B cell (primary cell): ENCODE measurements around the gene USB1. TPM values are rescaled to one million over a fixed set of nuclear protein-coding genes. Genes with fewer than 3 reads are reported as not detected.

ENCODE experiments used
- ATAC-seq: fragments of 200-7000 bp; cut with Tn5 transposase; one replicate; pipeline ENCODE4 v1.10.0; 2021; ENCODE audit warnings: low read depth, mild to moderate bottlenecking, moderate number of reproducible peaks, moderate library complexity
- CTCF ChIA-PET: fragments of 350-600 bp; sonication (Branson Sonifier 250); formaldehyde crosslinking; loops from one replicate; lab custom pipeline; 2021; ENCODE audit warnings: antibody characterized with exemption, inconsistent platforms; lab: Charles Lee
- POLR2A ChIA-PET: fragments of 350-600 bp; sonication (Branson Sonifier 250); formaldehyde crosslinking; loops from one replicate; lab custom pipeline; 2021; ENCODE audit warnings: antibody characterized with exemption; lab: Charles Lee
- DNase-seq: peaks from one replicate; pipeline ENCODE4 v3.0.0; 2013
- H2AFZ ChIP-seq: 2 replicates; pipeline ENCODE4 v1.6.1; 2012; ENCODE audit warnings: mild to moderate bottlenecking, low read depth, low read length; ENCODE audit not compliant: insufficient read depth, poor library complexity, severe bottlenecking
- H3K27ac ChIP-seq, 2 donors: 1 replicate in 1 of 2; 2 replicates in 1 of 2; pipeline ENCODE4 v1.5.1; 2012 to 2013; ENCODE audit warnings: low read length in 2 of 2, mild to moderate bottlenecking in 2 of 2, moderate library complexity in 1 of 2
- H3K27me3 ChIP-seq, 4 experiments: fragments of 200-600 bp in 1 of 4; sonication (generic) in 1 of 4; replicated peaks in 1 of 4; 1 replicate in 2 of 4; 2 replicates in 2 of 4; pipeline versions ENCODE4 v1.6.1 to v1.7.0; 2013 to 2016; ENCODE audit warnings: low read length in 3 of 4, mild to moderate bottlenecking in 2 of 4, mixed read lengths in 1 of 4, moderate library complexity in 1 of 4; ENCODE audit not compliant: insufficient read depth in 4 of 4, control insufficient read depth in 3 of 4; ENCODE audit errors: control extremely low read depth in 1 of 4
- H3K36me3 ChIP-seq, 2 experiments: replicated peaks in 1 of 2; 1 replicate in 1 of 2; 2 replicates in 1 of 2; pipeline versions ENCODE4 v1.6.1 to v1.7.1; 2013; ENCODE audit warnings: low read length in 1 of 2; ENCODE audit not compliant: insufficient read depth in 2 of 2, control insufficient read depth in 1 of 2; ENCODE audit errors: control extremely low read depth in 1 of 2, extremely low read depth in 1 of 2
- H3K4me1 ChIP-seq, 2 donors: fragments of 200-600 bp in 1 of 2; sonication (generic) in 1 of 2; 1 replicate in 1 of 2; 2 replicates in 1 of 2; pipeline versions ENCODE4 v1.5.1 to v1.6.1; 2013 to 2017; ENCODE audit warnings: low read length in 2 of 2; ENCODE audit not compliant: control insufficient read depth in 2 of 2, insufficient read depth in 2 of 2
- H3K4me2 ChIP-seq: replicated peaks from 2 replicates; pipeline ENCODE3; 2012; ENCODE audit warnings: mild to moderate bottlenecking, low read depth, low read length; ENCODE audit not compliant: poor library complexity, severe bottlenecking
- H3K4me3 ChIP-seq, 5 experiments: fragments of 200-600 bp in 1 of 5; sonication (generic) in 1 of 5; 1 replicate in 3 of 5; 2 replicates in 2 of 5; pipeline versions ENCODE4 v1.5.1 to v1.7.0; 2011 to 2016; ENCODE audit warnings: low read length in 4 of 5, mild to moderate bottlenecking in 4 of 5, low read depth in 2 of 5, control low read depth in 1 of 5, moderate library complexity in 1 of 5; ENCODE audit not compliant: insufficient read depth in 1 of 5; ENCODE audit errors: control extremely low read depth in 1 of 5, extremely low read depth in 1 of 5
- H3K79me2 ChIP-seq: fragments of 200-600 bp; sonication (generic); one replicate; pipeline ENCODE4 v1.6.0; 2016; ENCODE audit warnings: low read length; ENCODE audit not compliant: control insufficient read depth, insufficient read depth
- H3K9ac ChIP-seq: fragments of 200-600 bp; sonication (generic); 2 replicates; pipeline ENCODE4 v1.6.1; 2017; ENCODE audit warnings: mild to moderate bottlenecking, low read length, moderate library complexity
- H3K9me3 ChIP-seq, 3 donors: one replicate each; pipeline versions ENCODE4 v1.6.1 to v1.7.1; 2013; ENCODE audit warnings: low read length in 2 of 3; ENCODE audit not compliant: control insufficient read depth in 2 of 3, insufficient read depth in 1 of 3; ENCODE audit errors: control extremely low read depth in 1 of 3
- H4K20me1 ChIP-seq: 2 replicates; pipeline ENCODE4 v1.6.0; 2012; ENCODE audit warnings: mild to moderate bottlenecking, low read length; ENCODE audit not compliant: insufficient read depth, control insufficient read depth, poor library complexity, severe bottlenecking
- H3K27ac Mint-ChIP-seq: one replicate; pipeline ENCODE4 v1.8.0; 2021; ENCODE audit warnings: mixed read lengths
- H3K27me3 Mint-ChIP-seq: one replicate; pipeline ENCODE4 v1.8.0; 2021; ENCODE audit warnings: mixed read lengths
- H3K4me1 Mint-ChIP-seq: one replicate; pipeline ENCODE4 v1.8.0; 2021; ENCODE audit warnings: mixed read lengths
- H3K4me3 Mint-ChIP-seq: one replicate; pipeline ENCODE4 v1.8.0; 2021; ENCODE audit warnings: mixed read lengths
- H3K9me3 Mint-ChIP-seq: one replicate; pipeline ENCODE4 v1.8.0; 2022; ENCODE audit warnings: mixed read lengths; ENCODE audit not compliant: insufficient read depth
- CTCF ChIP-seq: fragments of 200-600 bp; IDR thresholded peaks from one replicate; pipeline ENCODE4 v1.8.0; 2022; ENCODE audit warnings: antibody characterized with exemption, mild to moderate bottlenecking
- EZH2 ChIP-seq: IDR thresholded peaks from 2 replicates; pipeline ENCODE4 v1.6.1; 2012; ENCODE audit warnings: borderline replicate concordance, low read depth, mild to moderate bottlenecking, moderate library complexity, low read length; ENCODE audit not compliant: insufficient read depth, poor library complexity, severe bottlenecking
- WGBS: methylation state at CpG from one replicate; pipeline ENCODE4 v1.1.5; 2013; ENCODE audit warnings: missing lambda C conversion rate; ENCODE audit not compliant: insufficient coverage; 5-methylcytosine and 5-hydroxymethylcytosine counted together
- intact Hi-C: fragments of 100-400 bp; cut with micrococcal nuclease; formaldehyde crosslinking; loops from one replicate; pipeline ENCODE4 v1.10.0; 2022
- polyA plus RNA-seq: library from polyadenylated mRNA; depleted of rRNA; stranded (reverse); fragments of >200 nt; gene quantifications from 2 replicates; pipeline ENCODE4 v1.2.3, GENCODE V29; 2012
- total RNA-seq, 2 donors: library from RNA; stranded (reverse); fragments of 120-200 nt in 1 of 2; gene quantifications; 1 replicate in 1 of 2; 2 replicates in 1 of 2; pipeline versions ENCODE4 v1.2.3 to v1.2.4, GENCODE V29; 2013 to 2022

USB1 gene
- total and polyA plus RNA-seq, 2 donors (not counting 1 experiment from before 2014, with no cell fraction given) = 32.8 to 37.0 TPM

- no peaks in the 10 kb centered on the region for H3K27me3 ChIP-seq
- TF ChIP-seq CTCF = no peak
- no peak for TF ChIP-seq EZH2
- H2AFZ ChIP-seq = no peak overlapping the region
- Mint-ChIP-seq H3K27ac (no peak overlapping the region), H3K27me3 (no peaks in the 10 kb centered on the region), H3K9me3 (no peaks in the 10 kb centered on the region), H3K4me1 (peaks cover 34% of the 10 kb centered on the region), H3K4me3 (peak overlapping the region; percentile 97)
- ChIA-PET CTCF (interaction anchor here (1.5 to 2.7 kb wide), 4 partner anchors 22 to 411 kb away, joined by 4 to 15 read pairs (median 8); no protein-coding TSS in a partner anchor), POLR2A (no interaction called here)
- H3K9ac ChIP-seq = no peak overlapping the region
- H3K4me3 ChIP-seq = no peak overlapping the region
- peaks cover 12% of the 10 kb centered on the region for H4K20me1 ChIP-seq
- no peak overlapping the region for H3K4me2 ChIP-seq
- ATAC-seq (no peak), DNase-seq (no peak)
- peaks cover 15% of the 10 kb centered on the region for H3K79me2 ChIP-seq
- 96% methylated on average over 9 of the region's 9 CpGs for WGBS
- H3K4me1 ChIP-seq = peaks cover 16 to 26% of the 10 kb centered on the region in 2 donors
- peaks cover 1 to 13% of the 10 kb centered on the region in 2 experiments for H3K36me3 ChIP-seq
- intact Hi-C loops = loop anchor here (5.0 to 10.0 kb wide), 4 partner anchors 195 to 758 kb away; partner anchors contain the start of genes ARL2BP, CSNK2A2, GOT2 and POLR2C
- peaks cover 0 to 5% (median 0%) of the 10 kb centered on the region in 3 donors for H3K9me3 ChIP-seq
- H3K27ac ChIP-seq = no peak overlapping the region
Observed at GRCh38 chr16:58002416-58002800, 1.2 kb downstream of the USB1 start.

- no peak overlapping the region for H3K4me2 ChIP-seq
- WGBS = 97% methylated on average over 3 of the region's 5 CpGs
- H3K27ac Mint-ChIP-seq = no peak overlapping the region
Observed at GRCh38 chr16:58002936-58003335, 1.7 kb downstream of the USB1 start.

More at GRCh38 chr16:58002936-58003335, 1.7 kb downstream of the USB1 start:
- Histone ChIP-seq H3K9ac (no peak overlapping the region), H3K27ac (no peak overlapping the region), H3K27me3 (no peaks in the 10 kb centered on the region), H3K36me3 (peaks cover 1 to 8% of the 10 kb centered on the region in 2 experiments), H3K79me2 (peaks cover 15% of the 10 kb centered on the region), H3K4me1 (peaks cover 16 to 26% of the 10 kb centered on the region in 2 donors), H2AFZ (no peak overlapping the region), H3K9me3 (peaks cover 0 to 5% (median 0%) of the 10 kb centered on the region in 3 donors), H3K4me3 (no peak overlapping the region), H4K20me1 (peaks cover 11% of the 10 kb centered on the region)
- Mint-ChIP-seq H3K4me3 (peak overlapping the region; percentile 97), H3K27me3 (no peaks in the 10 kb centered on the region), H3K4me1 (peaks cover 34% of the 10 kb centered on the region), H3K9me3 (no peaks in the 10 kb centered on the region)
- DNase-seq (no peak), ATAC-seq (no peak)
- TF ChIP-seq EZH2 = no peak
- TF ChIP-seq CTCF = no peak
- POLR2A ChIA-PET = no interaction called here
- intact Hi-C loops = loop anchor here (5.0 to 10.0 kb wide), 4 partner anchors 194 to 758 kb away; partner anchors contain the start of genes ARL2BP, CSNK2A2, GOT2 and POLR2C
- CTCF ChIA-PET = interaction anchor here (1.9 to 4.6 kb wide), 3 partner anchors 97 to 412 kb away, joined by 7 to 34 read pairs (median 8); no protein-coding TSS in a partner anchor
